ENCODE data around the gene EXOSC2. TPM values are rescaled to one million over a fixed set of nuclear protein-coding genes. Genes with fewer than 3 reads are reported as not detected.

The EXOSC2 gene
- total and polyA plus RNA-seq, 2 of the 13 experiments (the other 11 are each of a cell fraction or from before 2014, with no cell fraction given): 27.5 to 63.8 TPM

- TF ChIP-seq HNF1B (CRISPR knock-in tag; IDR thresholded peaks at IDR 0.05) (no peak), SP140L (CRISPR knock-in tag; IDR thresholded peaks at IDR 0.05; ENCODE audit: borderline replicate concordance) (no peak), GRHL1 (CRISPR knock-in tag; conservative IDR thresholded peaks at IDR 0.05) (no peak), KAT2B (IDR thresholded peaks at IDR 0.05; ENCODE audit: borderline replicate concordance, low read depth, low read length) (no peak), KLF9 (CRISPR knock-in tag; IDR thresholded peaks at IDR 0.05; ENCODE audit: low read depth) (no peak), ARID2 (CRISPR knock-in tag; IDR thresholded peaks at IDR 0.05; ENCODE audit: borderline replicate concordance) (peak; percentile 75; the same call in 1 of the 2 replicates), DDIT3 (CRISPR knock-in tag; IDR thresholded peaks at IDR 0.05) (no peak), TP53 (CRISPR knock-in tag; conservative IDR thresholded peaks at IDR 0.05) (0 out of 2 replicates have a peak, but pooled peaks have one; percentile 65), PHB2 (IDR thresholded peaks at IDR 0.05; ENCODE audit: partially characterized antibody) (no peak), HIC2 (CRISPR knock-in tag; IDR thresholded peaks at IDR 0.05; ENCODE audit: low read depth) (no peak), ZSCAN9 (CRISPR knock-in tag; IDR thresholded peaks at IDR 0.05; ENCODE audit: borderline replicate concordance) (peak; percentile 45; the same call in 1 of the 2 replicates), ZNF75D (CRISPR knock-in tag; IDR thresholded peaks at IDR 0.05; ENCODE audit: borderline replicate concordance) (no peak), ISL2 (CRISPR knock-in tag; IDR thresholded peaks at IDR 0.05) (peak; percentile 68), ZNF660 (CRISPR knock-in tag; IDR thresholded peaks at IDR 0.05; ENCODE audit: borderline replicate concordance, low read depth) (no peak)
These were observed 12.5 kb upstream of the EXOSC2 start (continued) for GRCh38 chr9:130680836-130681768.
